ENCODE data around the gene IGSF9.

DNA sequence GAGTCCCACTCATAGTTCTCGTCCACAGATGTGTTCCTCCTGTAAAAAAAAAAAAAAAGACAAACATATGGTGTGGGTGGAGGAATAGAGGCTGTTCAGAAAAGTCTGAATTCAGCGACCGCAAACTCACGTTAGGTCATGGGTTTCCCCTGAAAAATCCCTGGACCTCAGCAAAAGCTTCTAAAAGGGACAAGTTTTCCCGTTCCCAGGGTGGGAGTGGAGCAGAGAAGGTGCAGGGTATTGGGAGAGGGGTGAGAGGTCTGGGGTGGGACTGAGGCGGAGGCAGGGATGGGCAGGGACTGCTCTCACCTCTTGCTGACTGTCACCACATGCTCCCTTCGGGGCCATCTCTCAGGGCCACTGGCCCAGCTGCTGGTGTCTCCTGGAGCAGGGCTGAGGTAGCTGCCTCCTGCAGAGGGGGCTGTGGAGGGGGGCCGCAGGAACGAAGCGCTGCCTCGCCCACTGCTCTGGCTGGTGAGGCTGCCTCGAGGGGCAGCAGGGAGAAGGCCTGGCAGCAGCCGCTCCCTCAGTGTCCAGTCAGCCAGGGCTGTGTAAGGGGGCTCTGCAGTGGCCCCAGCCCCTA is 17.5 kb downstream of the IGSF9 start:
- TF ChIP-seq ELF4 (IDR thresholded peaks at IDR 0.05): no peak
- no peak for TF ChIP-seq BHLHE40 (IDR thresholded peaks at IDR 0.05; ENCODE audit: borderline replicate concordance)
- TF ChIP-seq TARDBP (IDR thresholded peaks at IDR 0.05): no peak
- TF ChIP-seq ZNF384 (IDR thresholded peaks at IDR 0.05): no peak
- TF ChIP-seq NFRKB (IDR thresholded peaks at IDR 0.05): no peak
- no peak for TF ChIP-seq SUZ12 (IDR thresholded peaks at IDR 0.05)
- no peak for TF ChIP-seq HDGF (IDR thresholded peaks at IDR 0.05; ENCODE audit: borderline replicate concordance)
- no peak for TF ChIP-seq FOXK2 (IDR thresholded peaks at IDR 0.05)
- TF ChIP-seq SP1 (IDR thresholded peaks at IDR 0.05): no peak
- TF ChIP-seq, protein P1, sequence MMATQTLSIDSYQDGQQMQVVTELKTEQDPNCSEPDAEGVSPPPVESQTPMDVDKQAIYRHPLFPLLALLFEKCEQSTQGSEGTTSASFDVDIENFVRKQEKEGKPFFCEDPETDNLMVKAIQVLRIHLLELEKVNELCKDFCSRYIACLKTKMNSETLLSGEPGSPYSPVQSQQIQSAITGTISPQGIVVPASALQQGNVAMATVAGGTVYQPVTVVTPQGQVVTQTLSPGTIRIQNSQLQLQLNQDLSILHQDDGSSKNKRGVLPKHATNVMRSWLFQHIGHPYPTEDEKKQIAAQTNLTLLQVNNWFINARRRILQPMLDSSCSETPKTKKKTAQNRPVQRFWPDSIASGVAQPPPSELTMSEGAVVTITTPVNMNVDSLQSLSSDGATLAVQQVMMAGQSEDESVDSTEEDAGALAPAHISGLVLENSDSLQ (IDR thresholded peaks at IDR 0.05): no peak
- TF ChIP-seq ARNT (IDR thresholded peaks at IDR 0.05): no peak
- no peak for TF ChIP-seq FOXM1 (IDR thresholded peaks at IDR 0.05; ENCODE audit: borderline replicate concordance)
